ENCODE measurements around the gene FAM13A. TPM values are rescaled to one million over a fixed set of nuclear protein-coding genes. Genes with fewer than 3 reads are reported as not detected.

FAM13A gene
- total and polyA plus RNA-seq, 10 donors, result 2.7 to 24.9 (median 18.3) TPM

DNA sequence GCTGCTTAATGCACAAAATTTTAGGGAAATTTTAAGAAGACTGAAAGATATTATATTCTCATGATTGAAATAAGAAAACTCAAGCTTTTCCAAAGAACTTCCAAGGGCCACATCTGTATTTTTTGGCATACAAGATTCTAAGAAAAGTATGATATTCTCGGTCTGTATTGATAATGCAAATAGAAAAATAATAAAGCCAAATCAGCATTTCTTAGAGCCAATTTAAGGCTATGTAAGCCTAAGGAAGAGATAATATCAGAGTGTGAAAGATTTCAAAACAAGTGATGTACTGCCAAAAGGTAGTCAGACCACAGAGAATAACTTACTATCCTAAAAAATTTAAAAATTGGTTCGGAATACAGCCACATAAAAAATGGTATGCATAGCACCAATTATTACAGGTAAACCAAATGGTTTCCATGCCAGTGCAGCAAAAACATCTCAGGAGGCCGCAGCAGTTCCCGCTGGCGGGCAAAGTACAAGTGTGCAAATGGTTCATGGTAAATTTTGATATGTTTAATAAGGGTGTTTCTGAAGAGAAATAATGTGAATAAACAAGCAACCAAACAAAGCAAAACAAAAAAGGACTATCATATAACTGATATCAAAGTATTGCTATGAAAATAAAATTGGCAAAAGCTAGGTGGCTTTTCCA is 324.1 kb downstream of the FAM13A start:
- DNase-seq, result no peak
- Histone ChIP-seq H3K4me1 (peaks cover 0 to 9% (median 3%) of the 10 kb centered on the region in 6 donors), H3K27me3 (replicated peaks in 1 of 7) (no peaks in the 10 kb centered on the region), H3K9me3 (no peaks in the 10 kb centered on the region), H3K4me3 (no peak overlapping the region), H3K36me3 (peaks cover 0 to 61% (median 25%) of the 10 kb centered on the region in 6 donors), H3K27ac (no peak overlapping the region)
- 95 to 99% (median 96%) methylated on average over 5 of the region's 5 CpGs for WGBS, 5 donors
- TF ChIP-seq, protein P1, sequence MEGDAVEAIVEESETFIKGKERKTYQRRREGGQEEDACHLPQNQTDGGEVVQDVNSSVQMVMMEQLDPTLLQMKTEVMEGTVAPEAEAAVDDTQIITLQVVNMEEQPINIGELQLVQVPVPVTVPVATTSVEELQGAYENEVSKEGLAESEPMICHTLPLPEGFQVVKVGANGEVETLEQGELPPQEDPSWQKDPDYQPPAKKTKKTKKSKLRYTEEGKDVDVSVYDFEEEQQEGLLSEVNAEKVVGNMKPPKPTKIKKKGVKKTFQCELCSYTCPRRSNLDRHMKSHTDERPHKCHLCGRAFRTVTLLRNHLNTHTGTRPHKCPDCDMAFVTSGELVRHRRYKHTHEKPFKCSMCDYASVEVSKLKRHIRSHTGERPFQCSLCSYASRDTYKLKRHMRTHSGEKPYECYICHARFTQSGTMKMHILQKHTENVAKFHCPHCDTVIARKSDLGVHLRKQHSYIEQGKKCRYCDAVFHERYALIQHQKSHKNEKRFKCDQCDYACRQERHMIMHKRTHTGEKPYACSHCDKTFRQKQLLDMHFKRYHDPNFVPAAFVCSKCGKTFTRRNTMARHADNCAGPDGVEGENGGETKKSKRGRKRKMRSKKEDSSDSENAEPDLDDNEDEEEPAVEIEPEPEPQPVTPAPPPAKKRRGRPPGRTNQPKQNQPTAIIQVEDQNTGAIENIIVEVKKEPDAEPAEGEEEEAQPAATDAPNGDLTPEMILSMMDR (IDR thresholded peaks at IDR 0.05 in 8 of 11, conservative IDR thresholded peaks at IDR 0.05 in 3 of 11), result no peak
- TF ChIP-seq POLR2AphosphoS5 (IDR thresholded peaks at IDR 0.05) (no peak), POLR2A (IDR thresholded peaks at IDR 0.05) (no peak)
- intact Hi-C loops (cut with DNase I; ENCODE audit: low total_unique reads), result no loop called here

DNA sequence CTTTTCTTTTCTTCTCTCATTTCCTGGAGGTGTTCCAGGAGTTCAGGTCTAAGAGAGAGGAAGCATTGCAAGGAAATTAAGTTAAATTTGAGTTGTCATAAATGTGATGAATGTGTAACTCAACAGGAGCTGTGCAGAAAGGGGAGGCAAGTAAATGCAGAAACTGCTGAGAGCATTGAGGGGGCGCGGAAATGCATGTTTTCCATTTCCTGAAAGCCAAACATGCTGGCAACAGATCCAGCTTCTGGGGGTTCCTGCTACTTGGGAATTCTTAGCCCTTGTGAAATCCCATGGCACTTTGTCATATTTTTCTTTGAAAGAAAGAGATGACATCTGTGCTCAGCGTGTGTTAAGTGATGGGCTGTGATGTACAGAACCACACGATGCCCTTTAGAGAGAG is 325.6 kb downstream of the FAM13A start:
- Histone ChIP-seq H3K36me3 (peaks cover 4 to 72% (median 40%) of the 10 kb centered on the region in 6 donors), H3K27me3 (replicated peaks in 1 of 7) (no peaks in the 10 kb centered on the region), H3K27ac (no peak overlapping the region), H3K9me3 (no peaks in the 10 kb centered on the region), H3K4me1 (no peaks in the 10 kb centered on the region), H3K4me3 (no peak overlapping the region)
- WGBS, 5 donors, result 69 to 72% (median 71%) methylated on average over 4 of the region's 4 CpGs
- TF ChIP-seq POLR2AphosphoS5 (IDR thresholded peaks at IDR 0.05), result no peak
- no peak for TF ChIP-seq POLR2A (IDR thresholded peaks at IDR 0.05)
- TF ChIP-seq, protein P1 (IDR thresholded peaks at IDR 0.05 in 8 of 11, conservative IDR thresholded peaks at IDR 0.05 in 3 of 11), result no peak
- intact Hi-C loops (cut with DNase I; ENCODE audit: low total_unique reads), result no loop called here
- DNase-seq, result no peak

DNA sequence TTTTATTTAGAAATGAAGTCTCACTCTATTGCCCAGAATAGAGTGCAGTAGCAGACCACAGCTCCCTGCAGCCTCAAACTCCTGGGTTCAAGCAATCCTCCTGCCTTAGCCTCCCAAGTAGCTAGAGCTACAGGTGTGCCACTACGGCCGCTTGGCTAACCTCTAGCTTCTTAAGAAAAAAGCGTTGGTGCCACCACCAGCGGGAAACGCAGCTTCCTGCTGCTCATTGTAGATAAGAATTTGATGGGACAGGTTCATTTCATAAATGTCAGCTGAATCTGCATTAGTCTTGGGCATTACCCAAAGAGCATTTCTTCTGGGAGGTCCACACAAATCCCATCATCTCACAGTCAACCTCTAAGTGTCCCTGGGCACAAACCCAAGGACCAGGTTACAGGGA is 326.2 kb downstream of the FAM13A start:
- intact Hi-C loops (cut with DNase I; ENCODE audit: low total_unique reads), result no loop called here
- no peak overlapping the region for H3K4me3 ChIP-seq
- TF ChIP-seq POLR2AphosphoS5 (IDR thresholded peaks at IDR 0.05), result peak in 1 of 3 donors; percentile 4
- TF ChIP-seq, protein P1 (IDR thresholded peaks at IDR 0.05 in 8 of 11, conservative IDR thresholded peaks at IDR 0.05 in 3 of 11), result no peak
- no peak overlapping the region for H3K27ac ChIP-seq
- H3K27me3 ChIP-seq (replicated peaks in 1 of 7), result no peaks in the 10 kb centered on the region
- peaks cover 4 to 78% (median 42%) of the 10 kb centered on the region in 6 donors for H3K36me3 ChIP-seq
- no peaks in the 10 kb centered on the region for H3K9me3 ChIP-seq
- 59 to 88% (median 73%) methylated on average over 5 of the region's 5 CpGs for WGBS, 5 donors
- H3K4me1 ChIP-seq, result no peaks in the 10 kb centered on the region
- no peak for DNase-seq

DNA sequence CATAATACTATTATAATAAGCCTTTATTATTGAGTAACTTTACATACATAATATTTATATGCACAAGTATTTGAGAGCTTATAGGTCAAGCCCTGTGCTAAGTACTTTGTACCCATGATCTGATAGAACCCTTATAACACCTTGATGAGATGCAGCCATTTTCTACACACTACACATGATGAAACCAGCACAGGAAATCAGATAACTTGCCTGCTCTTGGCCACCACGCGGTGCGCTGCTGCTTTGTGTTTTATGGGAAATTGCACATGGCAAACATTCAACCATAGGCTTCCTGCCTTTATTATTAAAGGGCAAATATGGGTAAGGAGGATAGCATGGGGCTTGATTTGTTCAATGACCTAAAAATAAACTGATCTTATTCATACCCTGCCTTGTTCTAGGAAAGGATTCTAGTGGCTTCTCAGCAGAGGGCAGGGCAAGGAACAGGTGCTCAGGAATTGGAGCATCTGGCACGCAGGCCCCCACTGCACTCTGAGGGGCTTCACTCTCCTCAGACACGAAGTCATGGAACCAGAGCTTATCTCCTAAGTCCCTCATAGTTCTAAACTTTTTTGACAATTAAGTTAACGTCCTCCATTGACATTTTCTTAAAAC is 327.7 kb downstream of the FAM13A start:
- H3K4me3 ChIP-seq, result no peak overlapping the region
- 66 to 85% (median 82%) methylated on average over 6 of the region's 6 CpGs for WGBS, 5 donors
- H3K27ac ChIP-seq, result no peak overlapping the region
- H3K4me1 ChIP-seq, result no peaks in the 10 kb centered on the region
- H3K36me3 ChIP-seq, result peaks cover 4 to 88% (median 53%) of the 10 kb centered on the region in 6 donors
- no peaks in the 10 kb centered on the region for H3K27me3 ChIP-seq (replicated peaks in 1 of 7)
- no peaks in the 10 kb centered on the region for H3K9me3 ChIP-seq
- no peak for DNase-seq
- intact Hi-C loops (cut with DNase I; ENCODE audit: low total_unique reads), result no loop called here
- TF ChIP-seq POLR2AphosphoS5 (IDR thresholded peaks at IDR 0.05) (no peak), POLR2A (IDR thresholded peaks at IDR 0.05) (no peak)
- TF ChIP-seq, protein P1 (IDR thresholded peaks at IDR 0.05 in 8 of 11, conservative IDR thresholded peaks at IDR 0.05 in 3 of 11), result no peak
